HepG2 (cell line): ENCODE data around the gene C17orf58. TPM values are rescaled to one million over a fixed set of nuclear protein-coding genes. Genes with fewer than 3 reads are reported as not detected.

ENCODE experiments used
- AHR ChIP-seq: IDR thresholded peaks from 2 replicates; pipeline ENCODE4 v1.6.1; 2018; ENCODE audit warnings: missing genetic modification reagents, missing compliant biosample characterization
- AKNA ChIP-seq: sonication (generic); formaldehyde crosslinking; IDR thresholded peaks from 2 replicates; pipeline ENCODE4 v1.4.0; 2020; ENCODE audit warnings: missing genetic modification reagents, borderline replicate concordance
- ATF3 ChIP-seq: sonication (generic); formaldehyde crosslinking; IDR thresholded peaks from 2 replicates; pipeline ENCODE4 v1.4.0; 2020; ENCODE audit warnings: missing genetic modification reagents
- ATF7-NPFF ChIP-seq: sonication (generic); formaldehyde crosslinking; IDR thresholded peaks from 2 replicates; pipeline ENCODE4 v1.8.1; 2023; ENCODE audit warnings: mild to moderate bottlenecking, low read depth, missing genetic modification reagents, moderate library complexity
- FOSL2 ChIP-seq: sonication (generic); formaldehyde crosslinking; IDR thresholded peaks from 2 replicates; pipeline ENCODE4 v1.4.0; 2020; ENCODE audit warnings: missing genetic modification reagents
- LBX2 ChIP-seq: sonication (generic); formaldehyde crosslinking; IDR thresholded peaks from 2 replicates; pipeline ENCODE4 v1.5.0; 2020; ENCODE audit warnings: missing genetic modification reagents, mild to moderate bottlenecking, borderline replicate concordance
- MTF1 ChIP-seq: sonication (generic); formaldehyde crosslinking; IDR thresholded peaks from 2 replicates; pipeline ENCODE4 v1.5.0; 2020; ENCODE audit warnings: missing genetic modification reagents
- NFKBIZ ChIP-seq: IDR thresholded peaks from 2 replicates; pipeline ENCODE4 v1.6.1; 2018; ENCODE audit warnings: missing genetic modification reagents, missing compliant biosample characterization
- PHF8 ChIP-seq: sonication (generic); formaldehyde crosslinking; IDR thresholded peaks from 2 replicates; pipeline ENCODE4 v1.5.0; 2020; ENCODE audit warnings: missing genetic modification reagents
- SCMH1 ChIP-seq: sonication (generic); formaldehyde crosslinking; IDR thresholded peaks from 2 replicates; pipeline ENCODE4 v1.9.0; 2021; ENCODE audit warnings: missing genetic modification reagents, mild to moderate bottlenecking, borderline replicate concordance
- SOX6 ChIP-seq, 2 experiments: fragments of 450-650 bp in 1 of 2; sonication (generic) in 1 of 2; formaldehyde crosslinking in 1 of 2; IDR thresholded peaks; 2 replicates each; pipeline versions ENCODE4 v1.4.0 to v1.6.1; 2017 to 2020; ENCODE audit warnings: antibody characterized with exemption in 1 of 2, mild to moderate bottlenecking in 1 of 2, missing genetic modification reagents in 1 of 2
- TCF7 ChIP-seq: sonication (generic); IDR thresholded peaks from 2 replicates; pipeline ENCODE4 v1.6.1; 2016; ENCODE audit warnings: antibody characterized with exemption, low read depth
- TFAP4 ChIP-seq: sonication (generic); IDR thresholded peaks from 2 replicates; pipeline ENCODE4 v1.6.1; 2016; ENCODE audit warnings: low read depth, borderline replicate concordance
- THYN1 ChIP-seq: sonication (generic); formaldehyde crosslinking; IDR thresholded peaks from 2 replicates; pipeline ENCODE4 v1.8.1; 2023; ENCODE audit warnings: low read depth, mild to moderate bottlenecking, moderate library complexity, missing genetic modification reagents, borderline replicate concordance
- ZNF503 ChIP-seq: sonication (generic); formaldehyde crosslinking; IDR thresholded peaks from 2 replicates; pipeline ENCODE4 v1.4.0; 2020; ENCODE audit warnings: missing genetic modification reagents
- ZNF550 ChIP-seq: sonication (generic); formaldehyde crosslinking; IDR thresholded peaks from 2 replicates; pipeline ENCODE4 v1.4.0; 2020; ENCODE audit warnings: mild to moderate bottlenecking, missing genetic modification reagents, borderline replicate concordance
- ZNF652 ChIP-seq: IDR thresholded peaks from 2 replicates; pipeline ENCODE4 v1.6.1; 2016; ENCODE audit warnings: low read depth, borderline replicate concordance
- ZNF660 ChIP-seq: sonication (generic); formaldehyde crosslinking; IDR thresholded peaks from 2 replicates; pipeline ENCODE4 v1.5.1; 2020; ENCODE audit warnings: mild to moderate bottlenecking, low read depth, missing genetic modification reagents, borderline replicate concordance
- ZNF703 ChIP-seq: sonication (generic); formaldehyde crosslinking; IDR thresholded peaks from 2 replicates; pipeline ENCODE4 v1.5.1; 2020; ENCODE audit warnings: missing genetic modification reagents, mild to moderate bottlenecking, moderate library complexity, borderline replicate concordance
- ZNF724P ChIP-seq: sonication (generic); formaldehyde crosslinking; IDR thresholded peaks from 2 replicates; pipeline ENCODE4 v1.8.0; 2022; ENCODE audit warnings: missing genetic modification reagents, borderline replicate concordance
- polyA plus RNA-seq, 8 experiments: library from polyadenylated mRNA; depleted of rRNA in 3 of 8; stranded (reverse) in 7 of 8; unstranded in 1 of 8; fragments of >200 nt; fragmentation: Illumina TruSeq in 4 of 8; extraction: Trizol in 4 of 8; gene quantifications; 2 replicates each; pipeline versions ENCODE4 v1.2.1 to v1.2.3, GENCODE V29; 2011 to 2016; ENCODE audit warnings: low read depth in 4 of 8, missing spikeins in 1 of 8, mixed read lengths in 1 of 8; ENCODE audit not compliant: insufficient read depth in 1 of 8
- total RNA-seq, 5 experiments: library from RNA; depleted of rRNA; stranded (reverse); fragments of >200 nt; fragmentation: Illumina TruSeq; extraction: Trizol; gene quantifications; 2 replicates each; pipeline ENCODE4 v1.2.3, GENCODE V29; 2016; ENCODE audit warnings: low read depth in 1 of 5

The C17orf58 gene
- total and polyA plus RNA-seq, 2 of the 13 experiments (the other 11 are each of a cell fraction or from before 2014, with no cell fraction given): 15.6 to 15.8 TPM

GRCh38 chr17:68035523-68036303, 39.4 kb upstream of the C17orf58 start, which contains the start of gene KPNA2 (continued):
- TF ChIP-seq ZNF503 (CRISPR knock-in tag): 0 out of 2 replicates have a peak, but pooled peaks have one; percentile 31
- TF ChIP-seq SCMH1 (CRISPR knock-in tag): no peak
- peak; percentile 42 for TF ChIP-seq FOSL2 (CRISPR knock-in tag)
- TF ChIP-seq TFAP4: peak; percentile 50; the same call in 1 of the 2 replicates
- no peak; the same call in 1 of the 2 replicates for TF ChIP-seq NFKBIZ (CRISPR knock-in tag)
- peak; percentile 96 for TF ChIP-seq ATF7-NPFF (CRISPR knock-in tag)
- TF ChIP-seq SOX6 (IDR thresholded peaks at IDR 0.05): no peak
- peak; percentile 73 for TF ChIP-seq SOX6 (CRISPR knock-in tag; IDR thresholded peaks at IDR 0.05)
- TF ChIP-seq LBX2 (CRISPR knock-in tag): no peak; the same call in 1 of the 2 replicates
- TF ChIP-seq AKNA (CRISPR knock-in tag): peak; percentile 51
- TF ChIP-seq THYN1 (CRISPR knock-in tag): peak; percentile 90; the same call in 1 of the 2 replicates
- TF ChIP-seq ZNF652 (CRISPR knock-in tag): no peak
- TF ChIP-seq ATF3 (CRISPR knock-in tag): peak; percentile 5; the same call in 1 of the 2 replicates
- peak; percentile 88 for TF ChIP-seq AHR (CRISPR knock-in tag)
- TF ChIP-seq MTF1: peak; percentile 63; the same call in 1 of the 2 replicates
- TF ChIP-seq ZNF724P: peak; percentile 94
- no peak for TF ChIP-seq ZNF703
- peak; percentile 44; the same call in 1 of the 2 replicates for TF ChIP-seq ZNF550
- TF ChIP-seq ZNF660 (CRISPR knock-in tag): no peak
- peak; percentile 24; the same call in 1 of the 2 replicates for TF ChIP-seq TCF7
- peak; percentile 100 for TF ChIP-seq PHF8 (CRISPR knock-in tag)
